Measurements from ENCODE around the gene JOSD2. TPM values are rescaled to one million over a fixed set of nuclear protein-coding genes. Genes with fewer than 3 reads are reported as not detected.

Gene JOSD2
- total RNA-seq, 1 donor from 2014 or later: 39.9 TPM

GRCh38 chr19:50492303-50493052 lies 18.5 kb downstream of the JOSD2 start:
- Mint-ChIP-seq H3K36me3 (ENCODE audit: low read depth) (no peaks in the 10 kb centered on the region), H3K4me1 (ENCODE audit: low read depth) (peaks cover 9% of the 10 kb centered on the region), H3K27me3 (ENCODE audit: low read depth) (peaks cover 9% of the 10 kb centered on the region), H3K27ac (no peak overlapping the region), H3K4me3 (ENCODE audit: low read depth) (peak overlapping the region; percentile 19), H3K9me3 (no peaks in the 10 kb centered on the region)
- intact Hi-C loops (cut with micrococcal nuclease): no loop called here
- no peak for DNase-seq (ENCODE audit: low spot score)

GRCh38 chr19:50490991-50491472 lies 20.0 kb downstream of the JOSD2 start:
- intact Hi-C loops (cut with micrococcal nuclease): no loop called here
- Mint-ChIP-seq H3K4me3 (ENCODE audit: low read depth) (no peak overlapping the region), H3K27ac (no peak overlapping the region), H3K27me3 (ENCODE audit: low read depth) (peaks cover 9% of the 10 kb centered on the region), H3K36me3 (ENCODE audit: low read depth) (peaks cover 7% of the 10 kb centered on the region), H3K9me3 (peaks cover 6% of the 10 kb centered on the region), H3K4me1 (ENCODE audit: low read depth) (peaks cover 9% of the 10 kb centered on the region)
- no peak for DNase-seq (ENCODE audit: low spot score)

GRCh38 chr19:50490411-50490811 lies 20.6 kb downstream of the JOSD2 start:
- peaks cover 13% of the 10 kb centered on the region for H3K36me3 Mint-ChIP-seq (ENCODE audit: low read depth)
- peaks cover 9% of the 10 kb centered on the region for H3K4me1 Mint-ChIP-seq (ENCODE audit: low read depth)
- DNase-seq (ENCODE audit: low spot score): no peak
- no peak overlapping the region for H3K4me3 Mint-ChIP-seq (ENCODE audit: low read depth)
- peaks cover 9% of the 10 kb centered on the region for H3K27me3 Mint-ChIP-seq (ENCODE audit: low read depth)
- H3K27ac Mint-ChIP-seq: no peak overlapping the region
- H3K9me3 Mint-ChIP-seq: peaks cover 6% of the 10 kb centered on the region
- intact Hi-C loops (cut with micrococcal nuclease): no loop called here

GRCh38 chr19:50489461-50490011 lies 21.5 kb downstream of the JOSD2 start:
- H3K9me3 Mint-ChIP-seq: peaks cover 6% of the 10 kb centered on the region
- intact Hi-C loops (cut with micrococcal nuclease): no loop called here
- DNase-seq (ENCODE audit: low spot score): no peak
- no peak overlapping the region for H3K27ac Mint-ChIP-seq
- H3K4me1 Mint-ChIP-seq (ENCODE audit: low read depth): peaks cover 9% of the 10 kb centered on the region
- peaks cover 9% of the 10 kb centered on the region for H3K27me3 Mint-ChIP-seq (ENCODE audit: low read depth)
- H3K4me3 Mint-ChIP-seq (ENCODE audit: low read depth): no peak overlapping the region
- H3K36me3 Mint-ChIP-seq (ENCODE audit: low read depth): peaks cover 21% of the 10 kb centered on the region

- Mint-ChIP-seq H3K27ac (no peak overlapping the region), H3K9me3 (peaks cover 6% of the 10 kb centered on the region), H3K4me1 (ENCODE audit: low read depth) (peaks cover 9% of the 10 kb centered on the region), H3K4me3 (ENCODE audit: low read depth) (no peak overlapping the region), H3K27me3 (ENCODE audit: low read depth) (peaks cover 9% of the 10 kb centered on the region), H3K36me3 (ENCODE audit: low read depth) (peaks cover 24% of the 10 kb centered on the region)
- no peak for DNase-seq (ENCODE audit: low spot score)
- intact Hi-C loops (cut with micrococcal nuclease): no loop called here
Measured at GRCh38 chr19:50488389-50489194, 22.4 kb downstream of the JOSD2 start.

- Mint-ChIP-seq H3K4me1 (ENCODE audit: low read depth) (peaks cover 6% of the 10 kb centered on the region), H3K27ac (no peak overlapping the region), H3K27me3 (ENCODE audit: low read depth) (peaks cover 6% of the 10 kb centered on the region), H3K36me3 (ENCODE audit: low read depth) (peaks cover 35% of the 10 kb centered on the region), H3K9me3 (peaks cover 6% of the 10 kb centered on the region), H3K4me3 (ENCODE audit: low read depth) (no peak overlapping the region)
- intact Hi-C loops (cut with micrococcal nuclease): no loop called here
- peak; percentile 39 for DNase-seq (ENCODE audit: low spot score)
Measured at GRCh38 chr19:50486823-50487515, 24.0 kb downstream of the JOSD2 start.

- DNase-seq (ENCODE audit: low spot score): no peak
- Mint-ChIP-seq H3K9me3 (peaks cover 6% of the 10 kb centered on the region), H3K27ac (no peak overlapping the region), H3K27me3 (ENCODE audit: low read depth) (no peaks in the 10 kb centered on the region), H3K4me3 (ENCODE audit: low read depth) (no peak overlapping the region), H3K36me3 (ENCODE audit: low read depth) (peaks cover 42% of the 10 kb centered on the region), H3K4me1 (ENCODE audit: low read depth) (no peaks in the 10 kb centered on the region)
- intact Hi-C loops (cut with micrococcal nuclease): no loop called here
Measured at GRCh38 chr19:50485284-50485955, 25.6 kb downstream of the JOSD2 start.

GRCh38 chr19:50482916-50483315 lies 28.1 kb downstream of the JOSD2 start:
- H3K36me3 Mint-ChIP-seq (ENCODE audit: low read depth): peaks cover 55% of the 10 kb centered on the region
- intact Hi-C loops (cut with micrococcal nuclease): no loop called here
- no peaks in the 10 kb centered on the region for H3K27me3 Mint-ChIP-seq (ENCODE audit: low read depth)
- H3K4me1 Mint-ChIP-seq (ENCODE audit: low read depth): no peaks in the 10 kb centered on the region
- H3K9me3 Mint-ChIP-seq: peaks cover 6% of the 10 kb centered on the region
- H3K27ac Mint-ChIP-seq: no peak overlapping the region
- DNase-seq (ENCODE audit: low spot score): no peak
- no peak overlapping the region for H3K4me3 Mint-ChIP-seq (ENCODE audit: low read depth)

GRCh38 chr19:50482271-50482855 lies 28.6 kb downstream of the JOSD2 start:
- Mint-ChIP-seq H3K9me3 (peaks cover 6% of the 10 kb centered on the region), H3K27ac (no peak overlapping the region), H3K4me3 (ENCODE audit: low read depth) (no peak overlapping the region), H3K36me3 (ENCODE audit: low read depth) (peaks cover 60% of the 10 kb centered on the region), H3K27me3 (ENCODE audit: low read depth) (no peaks in the 10 kb centered on the region), H3K4me1 (ENCODE audit: low read depth) (peaks cover 5% of the 10 kb centered on the region)
- DNase-seq (ENCODE audit: low spot score): no peak
- intact Hi-C loops (cut with micrococcal nuclease): no loop called here

- Mint-ChIP-seq H3K27ac (no peak overlapping the region), H3K4me3 (ENCODE audit: low read depth) (no peak overlapping the region), H3K4me1 (ENCODE audit: low read depth) (peaks cover 9% of the 10 kb centered on the region), H3K27me3 (ENCODE audit: low read depth) (no peaks in the 10 kb centered on the region), H3K9me3 (peaks cover 2% of the 10 kb centered on the region), H3K36me3 (ENCODE audit: low read depth) (peaks cover 61% of the 10 kb centered on the region)
- intact Hi-C loops (cut with micrococcal nuclease): no loop called here
- no peak for DNase-seq (ENCODE audit: low spot score)
Measured at GRCh38 chr19:50481351-50482149, 29.4 kb downstream of the JOSD2 start.

- no peak overlapping the region for H3K27ac Mint-ChIP-seq
Measured at GRCh38 chr19:50480281-50481111, 30.5 kb downstream of the JOSD2 start.

More at GRCh38 chr19:50480281-50481111, 30.5 kb downstream of the JOSD2 start:
- H3K9me3 Mint-ChIP-seq: no peaks in the 10 kb centered on the region
- H3K27me3 Mint-ChIP-seq (ENCODE audit: low read depth): no peaks in the 10 kb centered on the region
- peaks cover 57% of the 10 kb centered on the region for H3K36me3 Mint-ChIP-seq (ENCODE audit: low read depth)
- no peak overlapping the region for H3K4me3 Mint-ChIP-seq (ENCODE audit: low read depth)
- no peak for DNase-seq (ENCODE audit: low spot score)
- H3K4me1 Mint-ChIP-seq (ENCODE audit: low read depth): peaks cover 10% of the 10 kb centered on the region
- intact Hi-C loops (cut with micrococcal nuclease): no loop called here

All from activated T-helper 2 cell treated with anti-CD3 and anti-CD28 coated beads, Interferon-gamma antibody, Interleukin-2, Interleukin-4, amounts not matched to agents 10 μg/mL and 5 μg/mL and 100 μg/mL, durations not matched to agents 14 hours and 24 hours and 36 hours (primary cell).